NCI-H187 treated with DMSO at 0.1 percent for 48 hours (cell line): ENCODE measurements around the gene DUSP3.

ENCODE experiments used
- DNase-seq: peaks from one replicate; lab custom pipeline; 2025; lab: John Stamatoyannopoulos, UW

DUSP3 gene

GRCh38 chr17:43778337-43779144, at the start of gene DUSP3:
DUSP3 (minus strand) TSS chr17:43778977; CDS start chr17:43778924, 53 bp downstream.
- DNase-seq, result no peak

GRCh38 chr17:43827596-43827995, 48.8 kb upstream of the DUSP3 start:
- no peak for DNase-seq

GRCh38 chr17:43826206-43826605, 47.4 kb upstream of the DUSP3 start:
- no peak for DNase-seq

- no peak for DNase-seq
Measured at GRCh38 chr17:43825567-43825966, 46.8 kb upstream of the DUSP3 start.

- DNase-seq, result no peak
Measured at GRCh38 chr17:43823350-43824084, 44.7 kb upstream of the DUSP3 start.

- no peak for DNase-seq
Measured at GRCh38 chr17:43822570-43823190, 43.9 kb upstream of the DUSP3 start.

GRCh38 chr17:43820759-43821158, 42.0 kb upstream of the DUSP3 start:
- DNase-seq, result no peak

GRCh38 chr17:43818966-43819365, 40.2 kb upstream of the DUSP3 start:
- DNase-seq, result no peak

- no peak for DNase-seq
Measured at GRCh38 chr17:43817826-43818225, 39.0 kb upstream of the DUSP3 start.

- DNase-seq, result no peak
Measured at GRCh38 chr17:43816336-43817320, 37.9 kb upstream of the DUSP3 start.

GRCh38 chr17:43814714-43815113, 35.9 kb upstream of the DUSP3 start:
- no peak for DNase-seq

GRCh38 chr17:43814026-43814425, 35.2 kb upstream of the DUSP3 start:
- DNase-seq, result no peak

- DNase-seq, result no peak
Measured at GRCh38 chr17:43813386-43813785, 34.6 kb upstream of the DUSP3 start.

- no peak for DNase-seq
Measured at GRCh38 chr17:43812396-43813265, 33.9 kb upstream of the DUSP3 start.

- DNase-seq, result no peak
Measured at GRCh38 chr17:43810823-43811222, 32.0 kb upstream of the DUSP3 start.

GRCh38 chr17:43810226-43810715, 31.5 kb upstream of the DUSP3 start:
- no peak for DNase-seq

GRCh38 chr17:43809121-43809520, 30.3 kb upstream of the DUSP3 start:
- DNase-seq, result no peak

- no peak for DNase-seq
Measured at GRCh38 chr17:43808076-43808475, 29.3 kb upstream of the DUSP3 start.

GRCh38 chr17:43805117-43805516, 26.3 kb upstream of the DUSP3 start:
- no peak for DNase-seq

- DNase-seq, result no peak
Measured at GRCh38 chr17:43803758-43804157, 25.0 kb upstream of the DUSP3 start.

GRCh38 chr17:43801844-43802243, 23.1 kb upstream of the DUSP3 start:
- no peak for DNase-seq
